Upper lobe of left lung (tissue), 4 donors: ENCODE results near the gene ISOC1.

Source experiments
- EP300 ChIP-seq, 4 donors: sonication (generic); formaldehyde crosslinking; IDR thresholded peaks; one replicate each; pipeline ENCODE4 v1.5.1; 2017; ENCODE audit warnings: antibody characterized with exemption in 4 of 4, control low read depth in 2 of 4
- POLR2A ChIP-seq, 4 donors: fragments of 450-650 bp; IDR thresholded peaks; one replicate each; pipeline ENCODE4 v1.5.1; 2016 to 2017; ENCODE audit warnings: antibody characterized with exemption in 4 of 4, mild to moderate bottlenecking in 2 of 4
- POLR2AphosphoS5 ChIP-seq, 2 donors: sonication (generic); formaldehyde crosslinking; IDR thresholded peaks; one replicate each; pipeline ENCODE4 v1.5.1; 2017; ENCODE audit warnings: antibody characterized with exemption in 2 of 2
- TF ChIP-seq, protein P1 (sequence below), 6 experiments: fragments of 450-650 bp in 4 of 6; fragments of 200-600 bp in 2 of 6; sonication (generic) in 2 of 6; IDR thresholded peaks; one replicate each; pipeline ENCODE4 v1.5.1; 2016 to 2019; ENCODE audit warnings: antibody characterized with exemption in 6 of 6

DNA sequence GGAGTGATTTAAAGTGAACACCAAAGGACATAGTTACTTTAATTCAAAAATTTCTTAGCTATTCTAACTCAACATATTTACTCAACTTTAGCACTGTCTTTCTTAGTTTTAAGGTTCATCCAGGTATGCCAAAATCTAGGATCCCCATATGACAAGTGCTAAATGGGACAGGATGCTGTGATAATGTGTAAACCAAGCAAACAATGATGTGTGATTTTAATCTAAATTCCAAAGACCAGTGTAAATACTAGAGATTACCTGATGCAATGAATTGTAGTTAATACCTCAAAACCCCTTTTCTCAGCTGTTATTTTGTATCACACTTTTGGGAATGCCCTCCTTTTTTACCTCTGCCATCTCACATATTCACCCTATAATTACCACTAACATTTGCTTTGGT, 26.8 kb upstream of the ISOC1 start:
- TF ChIP-seq, protein P1, sequence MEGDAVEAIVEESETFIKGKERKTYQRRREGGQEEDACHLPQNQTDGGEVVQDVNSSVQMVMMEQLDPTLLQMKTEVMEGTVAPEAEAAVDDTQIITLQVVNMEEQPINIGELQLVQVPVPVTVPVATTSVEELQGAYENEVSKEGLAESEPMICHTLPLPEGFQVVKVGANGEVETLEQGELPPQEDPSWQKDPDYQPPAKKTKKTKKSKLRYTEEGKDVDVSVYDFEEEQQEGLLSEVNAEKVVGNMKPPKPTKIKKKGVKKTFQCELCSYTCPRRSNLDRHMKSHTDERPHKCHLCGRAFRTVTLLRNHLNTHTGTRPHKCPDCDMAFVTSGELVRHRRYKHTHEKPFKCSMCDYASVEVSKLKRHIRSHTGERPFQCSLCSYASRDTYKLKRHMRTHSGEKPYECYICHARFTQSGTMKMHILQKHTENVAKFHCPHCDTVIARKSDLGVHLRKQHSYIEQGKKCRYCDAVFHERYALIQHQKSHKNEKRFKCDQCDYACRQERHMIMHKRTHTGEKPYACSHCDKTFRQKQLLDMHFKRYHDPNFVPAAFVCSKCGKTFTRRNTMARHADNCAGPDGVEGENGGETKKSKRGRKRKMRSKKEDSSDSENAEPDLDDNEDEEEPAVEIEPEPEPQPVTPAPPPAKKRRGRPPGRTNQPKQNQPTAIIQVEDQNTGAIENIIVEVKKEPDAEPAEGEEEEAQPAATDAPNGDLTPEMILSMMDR (IDR thresholded peaks at IDR 0.05): no peak
- no peak for TF ChIP-seq POLR2AphosphoS5 (IDR thresholded peaks at IDR 0.05)
- no peak for TF ChIP-seq POLR2A (IDR thresholded peaks at IDR 0.05)
- TF ChIP-seq EP300 (IDR thresholded peaks at IDR 0.05): no peak
